NOMO-1 treated with DMSO at 0.1 percent for 48 hours (cell line): ENCODE data around the gene KRT35.

Experiments used
- DNase-seq: peaks from one replicate; lab custom pipeline; 2025; ENCODE audit not compliant: unreplicated experiment; lab: John Stamatoyannopoulos, UW

KRT35 gene

GRCh38 chr17:41490000-41490990 lies 9.3 kb upstream of the KRT35 start:
- DNase-seq, result peak; percentile 69

GRCh38 chr17:41489531-41489930 lies 8.6 kb upstream of the KRT35 start, which contains the start of gene KRT36:
KRT36 (minus strand) TSS chr17:41489910; CDS start chr17:41489864, 46 bp downstream.
- DNase-seq, result no peak

GRCh38 chr17:41486809-41487530 lies 6.0 kb upstream of the KRT35 start:
- DNase-seq, result no peak

DNA sequence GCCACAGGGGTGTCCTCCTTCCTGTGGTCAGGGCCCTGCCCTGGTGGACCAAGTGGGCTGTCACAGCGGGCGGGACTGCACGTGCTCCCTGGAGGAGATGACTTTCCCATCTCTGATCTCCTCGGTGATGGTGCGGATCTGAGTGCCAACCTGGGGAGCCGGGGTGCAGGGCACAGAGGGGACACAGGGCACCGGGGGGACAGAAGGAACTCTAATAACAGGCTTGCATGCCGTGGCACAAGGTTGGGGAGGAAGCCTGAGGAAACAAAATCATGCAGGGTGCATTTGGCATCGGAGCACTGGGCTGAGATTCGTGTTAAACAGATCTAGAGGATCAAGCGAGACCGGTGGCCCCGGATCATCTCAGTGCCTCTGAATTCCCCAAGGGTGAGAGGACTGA lies 5.4 kb upstream of the KRT35 start:
- no peak for DNase-seq

- DNase-seq, result no peak
Observed at GRCh38 chr17:41484920-41485904, 4.3 kb upstream of the KRT35 start.

DNA sequence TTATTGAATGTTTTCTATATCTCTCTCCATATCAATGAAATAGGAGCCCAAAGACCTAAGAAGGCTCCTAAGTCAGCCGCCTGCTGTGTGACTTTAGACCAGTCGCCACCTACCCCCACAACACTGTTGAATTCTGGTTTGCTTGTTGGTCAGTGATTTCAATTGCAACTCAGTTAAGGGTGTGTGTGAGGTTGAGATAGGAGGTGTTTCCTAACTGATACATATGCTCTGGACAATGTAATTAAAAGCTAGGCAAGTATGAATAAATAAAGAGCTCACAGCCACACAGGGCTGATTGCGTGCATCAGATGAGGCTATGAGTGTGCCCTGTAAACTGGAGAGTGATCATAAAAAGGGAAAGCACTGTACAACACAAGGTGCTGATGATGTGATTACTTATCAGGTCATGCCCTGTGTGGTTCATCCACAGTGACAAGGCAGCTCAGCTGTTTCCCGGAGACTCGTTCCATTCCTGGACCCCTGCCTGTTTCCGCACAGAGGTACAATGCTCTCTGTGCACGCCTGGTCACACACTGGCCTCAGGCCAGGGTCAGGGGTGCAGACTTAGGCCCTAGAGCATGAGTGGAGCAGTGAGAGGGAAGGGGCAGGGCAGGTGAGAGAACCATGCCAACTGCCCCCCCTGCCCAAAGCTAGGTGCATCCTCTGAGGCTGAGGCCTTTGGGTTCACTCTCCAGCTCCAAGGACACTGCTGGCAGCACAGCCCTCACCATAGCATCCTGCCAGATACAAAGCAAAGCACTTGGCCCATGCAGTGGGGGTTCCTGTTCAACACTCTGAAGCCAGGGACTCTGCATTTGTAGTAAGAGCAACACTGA lies 3.3 kb upstream of the KRT35 start:
- DNase-seq, result no peak

DNA sequence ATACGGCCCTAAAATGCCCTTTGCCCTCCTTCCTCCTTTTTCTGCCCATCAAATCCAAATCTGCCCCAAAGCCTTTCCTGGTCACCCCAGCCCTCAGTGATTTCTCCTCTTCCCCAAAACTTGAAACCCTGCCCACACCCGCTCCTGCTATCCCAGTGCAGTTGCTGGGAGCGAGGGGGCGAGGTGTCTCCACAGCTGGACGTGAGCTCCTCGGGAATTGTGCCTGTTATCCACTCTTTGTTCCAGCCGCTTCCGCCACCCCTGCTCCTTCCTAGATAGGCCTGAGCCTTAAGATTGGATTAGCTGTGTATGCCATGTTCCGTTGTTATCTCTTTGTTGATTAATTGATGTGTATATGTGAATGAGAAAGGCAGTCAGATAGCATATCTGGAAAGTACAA lies 2.6 kb upstream of the KRT35 start:
- DNase-seq, result no peak

- DNase-seq, result no peak
Observed at GRCh38 chr17:41480581-41480980, 370 bp downstream of the KRT35 start.

GRCh38 chr17:41480136-41480535 lies 815 bp downstream of the KRT35 start:
- DNase-seq, result peak; percentile 77

- DNase-seq, result no peak
Observed at GRCh38 chr17:41478237-41478636, 2.7 kb downstream of the KRT35 start.

- no peak for DNase-seq
Observed at GRCh38 chr17:41476866-41477815, 3.8 kb downstream of the KRT35 start.

- DNase-seq, result no peak
Observed at GRCh38 chr17:41475421-41475820, 5.5 kb downstream of the KRT35 start.

- no peak for DNase-seq
Observed at GRCh38 chr17:41474863-41475262, 6.1 kb downstream of the KRT35 start.

DNA sequence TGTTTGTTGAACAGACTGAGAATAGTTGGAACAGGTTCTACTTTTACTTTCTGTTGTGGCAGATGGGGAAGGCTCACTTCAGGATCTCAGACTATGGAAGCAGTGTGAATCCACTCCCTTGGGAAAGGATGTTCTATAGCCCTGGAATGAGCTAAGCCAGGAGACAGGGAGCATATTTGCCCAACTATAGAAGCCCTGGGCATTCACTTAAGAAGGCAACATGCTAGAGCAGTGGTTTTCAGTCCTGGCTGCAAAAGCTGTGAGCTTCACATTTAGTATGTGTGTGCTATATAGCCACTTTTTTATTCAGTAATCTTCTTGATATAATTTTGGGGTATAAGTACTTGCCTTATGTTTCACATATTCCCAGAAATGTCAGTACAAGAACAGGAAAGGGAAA lies 12.6 kb downstream of the KRT35 start:
- no peak for DNase-seq

- DNase-seq, result no peak
Observed at GRCh38 chr17:41467561-41467960, 13.4 kb downstream of the KRT35 start.

- no peak for DNase-seq
Observed at GRCh38 chr17:41466988-41467387, 14.0 kb downstream of the KRT35 start, which contains the start of gene KRT32. KRT32 (minus strand) TSS chr17:41467386; CDS start chr17:41467325, 61 bp downstream.

- no peak for DNase-seq
Observed at GRCh38 chr17:41464682-41465081, 16.3 kb downstream of the KRT35 start.

- DNase-seq, result no peak
Observed at GRCh38 chr17:41464173-41464572, 16.8 kb downstream of the KRT35 start.

DNA sequence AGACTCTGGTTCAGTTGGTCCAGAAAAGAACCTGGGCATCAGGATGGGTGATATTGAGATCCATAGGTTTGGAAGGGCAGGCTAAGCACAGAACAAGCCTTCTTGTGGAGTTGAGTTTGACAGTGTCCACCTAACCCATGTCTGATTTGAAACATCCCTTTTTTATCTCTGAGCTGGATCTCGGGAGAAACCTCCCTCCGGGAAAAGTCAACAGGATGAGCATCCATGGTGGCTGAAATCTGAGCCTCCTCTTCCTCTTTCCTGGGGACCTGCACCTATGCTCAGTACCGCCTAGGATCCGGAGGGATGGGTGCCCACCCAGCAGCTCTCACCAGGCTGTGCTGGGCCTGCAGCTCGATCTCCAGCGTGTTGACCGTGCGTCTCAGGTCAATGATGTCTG lies 17.2 kb downstream of the KRT35 start:
- DNase-seq, result no peak
